ENCODE results near the gene RAPGEF1.

The RAPGEF1 gene

GRCh38 chr9:131618071-131618479 is 121.8 kb downstream of the RAPGEF1 start:
- DNase-seq = no peak

- DNase-seq = no peak
These were observed 122.3 kb downstream of the RAPGEF1 start for GRCh38 chr9:131617611-131618010.

GRCh38 chr9:131616983-131617604 is 122.8 kb downstream of the RAPGEF1 start:
- no peak for DNase-seq

- no peak for DNase-seq
These were observed 125.4 kb downstream of the RAPGEF1 start for GRCh38 chr9:131614340-131614915.

- DNase-seq = no peak
These were observed 126.0 kb downstream of the RAPGEF1 start for GRCh38 chr9:131613921-131614320.

- DNase-seq = no peak
These were observed 127.0 kb downstream of the RAPGEF1 start for GRCh38 chr9:131612851-131613250.

- DNase-seq = no peak
These were observed 128.1 kb downstream of the RAPGEF1 start for GRCh38 chr9:131611586-131612315.

GRCh38 chr9:131610231-131610761 is 129.6 kb downstream of the RAPGEF1 start:
- peak; percentile 18 for DNase-seq

- DNase-seq = peak; percentile 58
These were observed 130.6 kb downstream of the RAPGEF1 start for GRCh38 chr9:131609099-131609830.

- DNase-seq = peak; percentile 83
These were observed 131.3 kb downstream of the RAPGEF1 start for GRCh38 chr9:131608493-131609037.

GRCh38 chr9:131607591-131607990 is 132.3 kb downstream of the RAPGEF1 start:
- no peak for DNase-seq

- DNase-seq = no peak
These were observed 132.8 kb downstream of the RAPGEF1 start for GRCh38 chr9:131606896-131607567.

GRCh38 chr9:131605770-131606590 is 133.9 kb downstream of the RAPGEF1 start:
- DNase-seq = no peak

- no peak for DNase-seq
These were observed 136.0 kb downstream of the RAPGEF1 start for GRCh38 chr9:131603711-131604439.

- no peak for DNase-seq
These were observed 136.7 kb downstream of the RAPGEF1 start for GRCh38 chr9:131603199-131603598.

- no peak for DNase-seq
These were observed 138.1 kb downstream of the RAPGEF1 start for GRCh38 chr9:131601683-131602181.

- DNase-seq = no peak
These were observed 141.8 kb downstream of the RAPGEF1 start for GRCh38 chr9:131598121-131598520.

- DNase-seq = no peak
These were observed 142.6 kb downstream of the RAPGEF1 start for GRCh38 chr9:131597246-131597645.

GRCh38 chr9:131596430-131596743 is 143.5 kb downstream of the RAPGEF1 start:
- no peak for DNase-seq

- no peak for DNase-seq
These were observed 144.0 kb downstream of the RAPGEF1 start for GRCh38 chr9:131595696-131596429.
